Measurements from ENCODE around the gene GPR85. TPM values are rescaled to one million over a fixed set of nuclear protein-coding genes. Genes with fewer than 3 reads are reported as not detected.

GPR85 gene
- total and polyA plus RNA-seq, 8 donors: 0.82 to 2.7 (median 1.4) TPM

DNA sequence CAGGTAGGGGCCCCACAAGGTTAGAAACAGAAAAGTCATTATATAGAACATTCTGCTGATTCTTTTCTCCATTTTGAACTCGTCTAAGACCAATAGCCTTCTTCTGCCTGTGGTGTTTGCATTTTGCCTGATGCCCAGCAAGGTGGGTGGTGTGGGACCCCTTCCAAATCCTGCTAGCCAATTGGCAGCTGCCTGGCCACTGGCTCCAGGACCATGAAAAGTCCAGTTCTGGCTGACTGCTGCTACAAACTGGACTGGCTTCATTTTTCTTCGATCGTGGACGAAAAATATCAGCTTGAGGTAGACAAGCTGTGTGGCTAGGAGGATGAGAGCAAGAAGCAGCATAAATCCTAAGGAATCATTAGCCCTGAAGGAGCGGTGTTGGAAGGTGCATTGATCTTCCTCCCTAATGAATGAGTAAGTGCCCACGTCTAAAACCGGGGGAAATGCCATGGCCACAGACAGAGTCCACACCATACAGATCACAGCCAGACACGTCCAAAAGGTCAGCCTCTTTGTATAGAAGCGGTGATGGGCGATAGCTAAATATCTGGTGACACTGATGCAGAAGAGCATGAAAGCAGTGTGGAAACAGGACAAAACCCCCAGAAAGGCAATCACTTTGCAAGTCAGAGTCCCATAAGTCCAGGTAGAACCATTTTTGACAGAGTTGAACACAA lies 2.7 kb downstream of the GPR85 start:
- Histone ChIP-seq H3K4me3 (no peak overlapping the region), H3K27me3 (peaks cover 0 to 44% of the 10 kb centered on the region in 2 donors), H3K27ac (no peak overlapping the region), H3K9me3 (no peaks in the 10 kb centered on the region), H3K4me1 (no peaks in the 10 kb centered on the region), H3K36me3 (no peaks in the 10 kb centered on the region)
- TF ChIP-seq CTCF (IDR thresholded peaks at IDR 0.05): no peak
- intact Hi-C loops (cut with DNase I): no loop called here
- ATAC-seq: no peak
- no peak for DNase-seq

GRCh38 chr7:113083132-113083815 lies 3.4 kb downstream of the GPR85 start:
- H3K27ac ChIP-seq: no peak overlapping the region
- ATAC-seq (no peak), DNase-seq (no peak)
- TF ChIP-seq CTCF (IDR thresholded peaks at IDR 0.05): no peak
- no peaks in the 10 kb centered on the region for H3K9me3 ChIP-seq
- intact Hi-C loops (cut with DNase I): no loop called here
- H3K4me3 ChIP-seq: no peak overlapping the region
- no peaks in the 10 kb centered on the region for H3K36me3 ChIP-seq
- H3K27me3 ChIP-seq: peaks cover 0 to 44% of the 10 kb centered on the region in 2 donors
- H3K4me1 ChIP-seq: no peaks in the 10 kb centered on the region

- no peaks in the 10 kb centered on the region for H3K36me3 ChIP-seq
- no peaks in the 10 kb centered on the region for H3K4me1 ChIP-seq
- no peak for TF ChIP-seq CTCF (IDR thresholded peaks at IDR 0.05)
- no peak overlapping the region for H3K4me3 ChIP-seq
- no peak for ATAC-seq
- no peak for DNase-seq
- peaks cover 0 to 3% of the 10 kb centered on the region in 2 donors for H3K27me3 ChIP-seq
- H3K27ac ChIP-seq: no peak overlapping the region
- H3K9me3 ChIP-seq: no peaks in the 10 kb centered on the region
- intact Hi-C loops (cut with DNase I): no loop called here
Measured at GRCh38 chr7:113078331-113078730, 8.3 kb downstream of the GPR85 start.

DNA sequence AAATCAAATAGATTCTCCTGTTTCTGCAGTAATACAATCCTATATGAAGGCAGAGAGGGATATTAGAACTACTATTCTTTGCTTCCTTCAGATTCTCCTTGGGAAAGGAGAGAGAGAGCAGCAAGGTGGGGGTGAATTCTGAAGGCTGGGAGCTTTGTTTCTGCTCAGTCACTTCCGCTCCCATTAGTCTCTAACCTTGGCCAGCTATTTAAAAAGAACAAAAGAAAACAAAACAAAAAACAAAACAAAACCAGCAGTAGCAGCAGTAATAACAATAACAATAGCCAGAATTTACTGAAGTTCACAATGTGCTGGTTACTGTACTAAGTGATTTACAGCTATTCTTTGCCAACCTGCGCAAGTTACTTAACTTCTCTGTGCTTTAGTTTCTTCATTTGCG lies 9.9 kb downstream of the GPR85 start:
- intact Hi-C loops (cut with DNase I): no loop called here
- no peaks in the 10 kb centered on the region for H3K36me3 ChIP-seq
- no peaks in the 10 kb centered on the region for H3K9me3 ChIP-seq
- no peak for TF ChIP-seq CTCF (IDR thresholded peaks at IDR 0.05)
- DNase-seq (no peak), ATAC-seq (no peak)
- H3K27ac ChIP-seq: no peak overlapping the region
- no peak overlapping the region for H3K4me3 ChIP-seq
- no peaks in the 10 kb centered on the region for H3K4me1 ChIP-seq
- H3K27me3 ChIP-seq: no peaks in the 10 kb centered on the region

GRCh38 chr7:113071465-113071864 lies 15.2 kb downstream of the GPR85 start:
- ATAC-seq: peak; percentile 45

More at GRCh38 chr7:113071465-113071864, 15.2 kb downstream of the GPR85 start:
- Histone ChIP-seq H3K4me3 (no peak overlapping the region), H3K27ac (no peak overlapping the region), H3K9me3 (no peaks in the 10 kb centered on the region), H3K27me3 (no peaks in the 10 kb centered on the region), H3K36me3 (no peaks in the 10 kb centered on the region), H3K4me1 (no peaks in the 10 kb centered on the region)
- no peak for TF ChIP-seq CTCF (IDR thresholded peaks at IDR 0.05)
- intact Hi-C loops (cut with DNase I): no loop called here
- DNase-seq: peak in 1 of 4 donors; percentile 59
